IPS-18c (cell line): ENCODE data around the gene GLS.
"Not testable (repeated sequence)": the region's sequence is repeated elsewhere in the genome, so short reads cannot be mapped to it uniquely, and the experiment has no call there.

Experiments
- H3K4me3 ChIP-seq: 2 replicates; pipeline ENCODE4 v1.7.0; 2013; ENCODE audit warnings: low read depth, mild to moderate bottlenecking, low read length, moderate library complexity; ENCODE audit not compliant: insufficient read depth
- H3K9me3 ChIP-seq: one replicate; pipeline ENCODE4 v1.6.1; 2013; ENCODE audit warnings: mild to moderate bottlenecking, low read length, moderate library complexity; ENCODE audit not compliant: control insufficient read depth, insufficient read depth

The GLS gene

GRCh38 chr2:190853022-190853421, 27.6 kb upstream of the GLS start:
- H3K9me3 ChIP-seq, H3K4me3 ChIP-seq: not testable (repeated sequence)

DNA sequence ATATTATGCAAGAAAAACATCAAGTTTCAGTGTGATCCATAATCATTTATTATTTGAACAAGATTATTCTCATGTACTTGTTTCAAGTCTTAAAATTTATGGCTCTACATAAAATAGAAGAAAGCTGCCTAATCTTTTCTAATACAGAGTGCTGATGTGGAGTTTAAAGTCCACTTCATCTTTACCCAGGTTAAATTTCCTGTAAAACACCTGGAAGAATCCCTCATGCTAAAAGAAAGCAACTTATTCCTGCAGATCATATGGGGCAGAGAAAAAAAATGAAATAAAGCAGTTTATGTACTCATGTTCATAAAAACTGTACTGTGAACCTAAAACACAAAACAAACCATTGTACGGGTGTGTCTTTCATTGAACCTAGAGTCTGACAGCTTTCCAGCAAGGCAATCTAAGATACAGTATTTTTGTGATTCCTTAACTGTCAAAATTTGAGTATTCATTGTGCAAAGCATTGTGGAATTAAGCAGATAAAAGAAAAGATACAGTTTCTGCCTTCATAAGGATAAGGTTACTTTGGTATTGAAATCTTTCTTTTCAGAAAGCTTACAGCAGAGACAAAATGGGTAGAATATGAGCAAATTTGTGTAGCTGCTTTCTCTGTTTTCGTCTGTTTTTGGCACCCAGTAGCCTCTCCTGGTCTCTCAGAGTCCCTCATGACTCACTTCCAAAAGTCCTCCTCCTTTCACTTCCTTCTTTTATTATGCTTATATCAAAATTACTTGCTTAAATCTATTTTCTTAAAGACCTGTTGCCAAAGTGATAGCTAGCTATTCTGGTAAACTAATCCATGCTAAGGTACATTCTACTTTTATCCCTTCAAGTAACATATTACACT, 26.9 kb upstream of the GLS start:
- no peak overlapping the region for H3K4me3 ChIP-seq

DNA sequence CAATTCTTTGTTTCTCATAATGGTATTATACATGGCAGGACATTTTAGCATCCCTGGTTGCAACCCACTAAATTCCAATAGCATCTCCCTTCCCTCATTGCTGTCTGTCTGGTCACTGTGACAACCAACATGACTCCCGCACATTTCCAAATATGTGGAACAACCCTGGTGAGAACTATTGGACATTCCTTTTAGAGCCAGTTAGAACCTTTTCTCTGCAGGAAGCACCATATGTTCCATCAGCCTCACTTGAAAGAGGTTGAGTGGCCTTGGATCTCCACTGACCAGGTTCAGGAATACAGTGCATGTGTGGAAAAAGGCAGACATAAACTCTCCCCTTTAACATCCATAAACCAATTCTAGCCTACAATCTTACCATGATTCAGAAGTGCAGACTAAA, 25.9 kb upstream of the GLS start:
- Histone ChIP-seq H3K9me3 (no peaks in the 10 kb centered on the region), H3K4me3 (no peak overlapping the region)

More for the DNA sequence above, 26.9 kb upstream of the GLS start:
- H3K9me3 ChIP-seq: no peaks in the 10 kb centered on the region

DNA sequence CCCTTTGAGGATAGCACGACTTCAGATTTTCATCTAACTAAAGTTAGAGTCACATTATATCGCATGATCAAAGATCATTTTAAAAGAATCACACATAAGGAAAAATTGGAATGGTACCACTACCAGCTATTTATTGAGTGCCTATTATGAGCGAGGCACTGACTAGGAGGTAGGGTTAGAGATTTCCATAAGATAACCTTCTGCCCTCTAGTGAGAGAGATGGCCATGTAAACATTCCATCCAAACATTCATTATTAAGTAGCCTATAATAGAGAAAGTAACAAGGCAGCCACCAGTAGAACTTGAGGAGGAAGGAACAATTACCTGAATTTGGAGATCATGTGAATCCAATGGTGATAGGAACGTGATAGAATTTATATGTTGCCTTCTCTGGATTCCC, 25.4 kb upstream of the GLS start:
- H3K4me3 ChIP-seq: no peak overlapping the region
- no peaks in the 10 kb centered on the region for H3K9me3 ChIP-seq

GRCh38 chr2:190856985-190857384, 23.6 kb upstream of the GLS start:
- H3K9me3 ChIP-seq: no peaks in the 10 kb centered on the region
- H3K4me3 ChIP-seq: no peak overlapping the region

- no peak overlapping the region for H3K4me3 ChIP-seq
- H3K9me3 ChIP-seq: no peaks in the 10 kb centered on the region
These were observed 21.8 kb upstream of the GLS start for GRCh38 chr2:190858817-190859216.

- no peak overlapping the region for H3K4me3 ChIP-seq
These were observed 21.0 kb upstream of the GLS start for GRCh38 chr2:190859347-190860297.

GRCh38 chr2:190860985-190861680, 19.5 kb upstream of the GLS start:
- H3K4me3 ChIP-seq: no peak overlapping the region

More at GRCh38 chr2:190859347-190860297, 21.0 kb upstream of the GLS start:
- H3K9me3 ChIP-seq: no peaks in the 10 kb centered on the region

DNA sequence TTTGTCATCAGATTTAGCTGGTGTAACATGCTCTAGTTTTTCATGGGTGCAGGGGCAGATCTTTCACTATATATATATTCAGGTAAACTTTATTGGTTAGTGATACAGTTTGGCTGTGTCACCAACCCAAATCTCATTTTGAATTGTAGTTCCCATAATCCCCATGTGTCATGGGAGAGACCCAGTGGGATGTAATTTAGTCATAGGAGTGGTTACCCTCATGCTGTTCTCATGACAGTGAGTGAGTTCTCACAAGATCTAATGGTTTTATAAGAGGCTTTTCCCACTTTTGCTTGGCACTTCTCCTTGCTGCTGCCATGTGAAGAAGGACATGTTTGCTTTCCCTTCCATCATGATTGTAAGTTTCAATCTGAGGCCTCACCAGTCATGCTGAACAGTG, 18.5 kb upstream of the GLS start:
- H3K4me3 ChIP-seq, H3K9me3 ChIP-seq: not testable (repeated sequence)

More at GRCh38 chr2:190860985-190861680, 19.5 kb upstream of the GLS start:
- H3K9me3 ChIP-seq: no peaks in the 10 kb centered on the region

- Histone ChIP-seq H3K4me3 (no peak overlapping the region), H3K9me3 (no peaks in the 10 kb centered on the region)
These were observed 18.0 kb upstream of the GLS start for GRCh38 chr2:190862571-190862991.

- no peak overlapping the region for H3K4me3 ChIP-seq
- H3K9me3 ChIP-seq: no peaks in the 10 kb centered on the region
These were observed 16.7 kb upstream of the GLS start for GRCh38 chr2:190863946-190864345.

DNA sequence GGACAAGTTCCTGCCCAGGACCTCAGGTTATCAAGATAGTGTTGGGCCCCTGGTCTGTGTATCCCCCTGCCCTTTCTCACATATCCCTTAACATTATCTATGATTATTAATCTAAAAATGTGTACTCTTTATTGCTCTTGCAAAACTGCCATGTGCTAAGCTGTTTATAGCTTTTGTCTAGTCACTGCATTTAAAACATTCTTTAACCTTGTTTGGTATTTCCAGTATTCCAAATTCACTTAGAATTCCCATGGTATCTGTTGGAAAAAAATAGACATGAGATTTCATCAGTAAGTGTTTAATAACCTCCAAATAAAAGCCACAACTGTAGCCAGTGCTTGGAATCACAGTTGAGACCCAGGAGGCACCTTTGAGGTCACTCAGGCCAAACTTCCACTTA, 16.2 kb upstream of the GLS start:
- H3K4me3 ChIP-seq: no peak overlapping the region
- no peaks in the 10 kb centered on the region for H3K9me3 ChIP-seq

- no peak overlapping the region for H3K4me3 ChIP-seq
- H3K9me3 ChIP-seq: no peaks in the 10 kb centered on the region
These were observed 13.4 kb upstream of the GLS start for GRCh38 chr2:190867212-190867611.

GRCh38 chr2:190867832-190868231, 12.8 kb upstream of the GLS start:
- H3K4me3 ChIP-seq: no peak overlapping the region
- H3K9me3 ChIP-seq: no peaks in the 10 kb centered on the region

- Histone ChIP-seq H3K9me3 (no peaks in the 10 kb centered on the region), H3K4me3 (no peak overlapping the region)
These were observed 10.9 kb upstream of the GLS start for GRCh38 chr2:190869721-190870120.

DNA sequence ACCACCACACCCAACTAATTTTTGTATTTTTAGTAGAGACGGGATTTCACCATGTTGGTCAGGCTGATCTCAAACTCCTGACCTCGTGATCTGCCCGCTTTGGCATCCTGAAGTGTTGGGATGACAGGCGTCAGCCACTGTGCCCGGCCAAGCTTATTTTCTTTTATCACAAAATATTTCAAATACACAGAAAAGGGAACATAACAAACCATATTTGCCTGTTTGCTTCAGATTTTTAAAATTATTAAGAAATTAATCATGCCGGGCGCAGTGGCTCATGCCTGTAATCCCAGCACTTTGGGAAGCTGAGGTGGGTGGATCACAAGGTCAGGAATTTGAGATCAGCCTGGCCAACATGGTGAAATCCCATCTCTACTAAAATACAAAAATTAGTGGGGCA, 7.2 kb upstream of the GLS start:
- not testable (repeated sequence) for H3K9me3 ChIP-seq, H3K4me3 ChIP-seq

- Histone ChIP-seq H3K9me3 (no peaks in the 10 kb centered on the region), H3K4me3 (no peak overlapping the region)
These were observed 4.7 kb upstream of the GLS start for GRCh38 chr2:190875891-190876290.
